HEK293 (cell line): ENCODE results near the gene PAPOLG.

Experiments
- ZFP3 ChIP-seq: fragments of 450-650 bp; formaldehyde crosslinking; IDR thresholded peaks from 2 replicates; pipeline ENCODE4 v1.5.1; 2016; ENCODE audit warnings: low read depth, missing biosample characterization, missing genetic modification characterization
- ZNF23 ChIP-seq: fragments of 450-650 bp; formaldehyde crosslinking; IDR thresholded peaks from 2 replicates; pipeline ENCODE4 v1.5.1; 2016; ENCODE audit warnings: missing biosample characterization, missing genetic modification characterization, borderline replicate concordance
- ZNF404 ChIP-seq: fragments of 450-650 bp; formaldehyde crosslinking; IDR thresholded peaks from 2 replicates; pipeline ENCODE4 v1.5.1; 2017; ENCODE audit warnings: missing biosample characterization, missing genetic modification characterization
- ZNF423 ChIP-seq: fragments of 450-650 bp; formaldehyde crosslinking; IDR thresholded peaks from 2 replicates; pipeline ENCODE4 v1.5.1; 2016; ENCODE audit warnings: missing biosample characterization, missing genetic modification characterization
- TF ChIP-seq, protein P1 (sequence below): fragments of 450-650 bp; formaldehyde crosslinking; IDR thresholded peaks from 2 replicates; pipeline ENCODE4 v1.5.1; 2017; ENCODE audit warnings: missing biosample characterization, missing genetic modification characterization
- TF ChIP-seq, protein P2 (sequence below): fragments of 450-650 bp; formaldehyde crosslinking; IDR thresholded peaks from 2 replicates; pipeline ENCODE4 v1.5.1; 2016; ENCODE audit warnings: missing biosample characterization, missing genetic modification characterization

- TF ChIP-seq ZNF23 (no peak), ZNF423 (tag by site-specific recombination) (no peak), ZFP3 (tag by site-specific recombination) (no peak), ZNF404 (no peak)
- TF ChIP-seq, protein P1, sequence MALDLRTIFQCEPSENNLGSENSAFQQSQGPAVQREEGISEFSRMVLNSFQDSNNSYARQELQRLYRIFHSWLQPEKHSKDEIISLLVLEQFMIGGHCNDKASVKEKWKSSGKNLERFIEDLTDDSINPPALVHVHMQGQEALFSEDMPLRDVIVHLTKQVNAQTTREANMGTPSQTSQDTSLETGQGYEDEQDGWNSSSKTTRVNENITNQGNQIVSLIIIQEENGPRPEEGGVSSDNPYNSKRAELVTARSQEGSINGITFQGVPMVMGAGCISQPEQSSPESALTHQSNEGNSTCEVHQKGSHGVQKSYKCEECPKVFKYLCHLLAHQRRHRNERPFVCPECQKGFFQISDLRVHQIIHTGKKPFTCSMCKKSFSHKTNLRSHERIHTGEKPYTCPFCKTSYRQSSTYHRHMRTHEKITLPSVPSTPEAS (tag by site-specific recombination) = no peak
- TF ChIP-seq, protein P2, sequence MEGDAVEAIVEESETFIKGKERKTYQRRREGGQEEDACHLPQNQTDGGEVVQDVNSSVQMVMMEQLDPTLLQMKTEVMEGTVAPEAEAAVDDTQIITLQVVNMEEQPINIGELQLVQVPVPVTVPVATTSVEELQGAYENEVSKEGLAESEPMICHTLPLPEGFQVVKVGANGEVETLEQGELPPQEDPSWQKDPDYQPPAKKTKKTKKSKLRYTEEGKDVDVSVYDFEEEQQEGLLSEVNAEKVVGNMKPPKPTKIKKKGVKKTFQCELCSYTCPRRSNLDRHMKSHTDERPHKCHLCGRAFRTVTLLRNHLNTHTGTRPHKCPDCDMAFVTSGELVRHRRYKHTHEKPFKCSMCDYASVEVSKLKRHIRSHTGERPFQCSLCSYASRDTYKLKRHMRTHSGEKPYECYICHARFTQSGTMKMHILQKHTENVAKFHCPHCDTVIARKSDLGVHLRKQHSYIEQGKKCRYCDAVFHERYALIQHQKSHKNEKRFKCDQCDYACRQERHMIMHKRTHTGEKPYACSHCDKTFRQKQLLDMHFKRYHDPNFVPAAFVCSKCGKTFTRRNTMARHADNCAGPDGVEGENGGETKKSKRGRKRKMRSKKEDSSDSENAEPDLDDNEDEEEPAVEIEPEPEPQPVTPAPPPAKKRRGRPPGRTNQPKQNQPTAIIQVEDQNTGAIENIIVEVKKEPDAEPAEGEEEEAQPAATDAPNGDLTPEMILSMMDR = no peak
Observed at GRCh38 chr2:60826111-60826510, 70.0 kb downstream of the PAPOLG start.
